GM12873 (cell line): ENCODE data around the gene ATP6V0C.

Source experiments
- CTCF ChIP-seq: IDR thresholded peaks from 2 replicates; pipeline ENCODE4 v1.5.1; 2012; ENCODE audit warnings: low read depth, mild to moderate bottlenecking, moderate library complexity, low read length, control low read depth; ENCODE audit not compliant: insufficient read depth; ENCODE audit errors: missing control alignments

Gene ATP6V0C

GRCh38 chr16:2500918-2501750 is 12.6 kb upstream of the ATP6V0C start:
- peak; percentile 99 for TF ChIP-seq CTCF

- TF ChIP-seq CTCF, result no peak
These were observed 11.5 kb upstream of the ATP6V0C start for GRCh38 chr16:2501946-2502895.

GRCh38 chr16:2505695-2506094 is 8.1 kb upstream of the ATP6V0C start:
- TF ChIP-seq CTCF, result no peak

GRCh38 chr16:2507052-2507659 is 6.6 kb upstream of the ATP6V0C start:
- peak; percentile 52 for TF ChIP-seq CTCF

GRCh38 chr16:2507665-2508064 is 6.1 kb upstream of the ATP6V0C start:
- no peak for TF ChIP-seq CTCF

GRCh38 chr16:2508722-2509400 is 4.9 kb upstream of the ATP6V0C start:
- no peak for TF ChIP-seq CTCF
